Sigmoid colon (tissue), 4 donors: Measurements from ENCODE around the gene MDK.

Source experiments
- EP300 ChIP-seq, 4 donors: sonication (generic); formaldehyde crosslinking; IDR thresholded peaks; one replicate each; pipeline ENCODE4 v1.6.1; 2017; ENCODE audit warnings: antibody characterized with exemption in 4 of 4
- POLR2A ChIP-seq, 2 donors: fragments of 450-650 bp; IDR thresholded peaks; one replicate each; pipeline ENCODE4 v1.6.1; 2016; ENCODE audit warnings: antibody characterized with exemption in 2 of 2, mild to moderate bottlenecking in 2 of 2, moderate library complexity in 2 of 2
- TF ChIP-seq, protein P1 (sequence below), 4 experiments: fragments of 450-650 bp in 3 of 4; fragments of 200-600 bp in 1 of 4; IDR thresholded peaks; one replicate each; pipeline ENCODE4 v1.5.1; 2016 to 2019; ENCODE audit warnings: antibody characterized with exemption in 4 of 4, mild to moderate bottlenecking in 3 of 4, moderate library complexity in 2 of 4

DNA sequence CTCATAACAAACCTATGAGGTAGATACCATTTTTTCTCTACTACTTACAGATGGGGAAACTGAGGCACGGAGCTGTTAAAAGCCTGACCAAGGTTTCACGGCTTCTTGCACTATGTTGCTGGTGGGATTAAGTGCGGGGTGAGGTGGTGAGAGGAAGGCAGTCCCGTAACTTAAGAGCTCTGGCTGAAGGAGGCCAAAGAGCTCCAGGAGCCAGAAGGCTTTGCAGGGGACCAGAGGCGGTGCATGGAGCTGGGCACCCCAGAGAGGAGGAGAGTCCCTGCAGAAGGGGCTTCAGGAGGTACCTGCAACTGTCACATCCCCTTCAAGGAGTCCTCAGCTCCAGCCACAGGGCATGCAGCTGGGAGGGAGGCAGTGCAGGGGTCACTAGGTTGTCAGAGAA lies 6.0 kb downstream of the MDK start:
- no peak for TF ChIP-seq EP300 (IDR thresholded peaks at IDR 0.05)
- TF ChIP-seq, protein P1, sequence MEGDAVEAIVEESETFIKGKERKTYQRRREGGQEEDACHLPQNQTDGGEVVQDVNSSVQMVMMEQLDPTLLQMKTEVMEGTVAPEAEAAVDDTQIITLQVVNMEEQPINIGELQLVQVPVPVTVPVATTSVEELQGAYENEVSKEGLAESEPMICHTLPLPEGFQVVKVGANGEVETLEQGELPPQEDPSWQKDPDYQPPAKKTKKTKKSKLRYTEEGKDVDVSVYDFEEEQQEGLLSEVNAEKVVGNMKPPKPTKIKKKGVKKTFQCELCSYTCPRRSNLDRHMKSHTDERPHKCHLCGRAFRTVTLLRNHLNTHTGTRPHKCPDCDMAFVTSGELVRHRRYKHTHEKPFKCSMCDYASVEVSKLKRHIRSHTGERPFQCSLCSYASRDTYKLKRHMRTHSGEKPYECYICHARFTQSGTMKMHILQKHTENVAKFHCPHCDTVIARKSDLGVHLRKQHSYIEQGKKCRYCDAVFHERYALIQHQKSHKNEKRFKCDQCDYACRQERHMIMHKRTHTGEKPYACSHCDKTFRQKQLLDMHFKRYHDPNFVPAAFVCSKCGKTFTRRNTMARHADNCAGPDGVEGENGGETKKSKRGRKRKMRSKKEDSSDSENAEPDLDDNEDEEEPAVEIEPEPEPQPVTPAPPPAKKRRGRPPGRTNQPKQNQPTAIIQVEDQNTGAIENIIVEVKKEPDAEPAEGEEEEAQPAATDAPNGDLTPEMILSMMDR (IDR thresholded peaks at IDR 0.05), result no peak
- no peak for TF ChIP-seq POLR2A (IDR thresholded peaks at IDR 0.05)
